Osteoblast (primary cell): ENCODE data around the gene CRTC3. TPM values are rescaled to one million over a fixed set of nuclear protein-coding genes. Genes with fewer than 3 reads are reported as not detected.

Source experiments
- DNase-seq: peaks from one replicate; pipeline ENCODE4 v3.0.0; 2011; ENCODE audit warnings: low spot score, mixed read lengths; ENCODE audit not compliant: insufficient read length; ENCODE audit errors: missing footprints
- H2AFZ ChIP-seq: 2 replicates; pipeline ENCODE4 v1.6.0; 2011; ENCODE audit warnings: mild to moderate bottlenecking, low read length
- H3K27ac ChIP-seq: 2 replicates; pipeline ENCODE4 v1.5.1; 2011; ENCODE audit warnings: mild to moderate bottlenecking, low read depth, low read length, moderate library complexity
- H3K27me3 ChIP-seq: 2 replicates; pipeline ENCODE4 v1.6.0; 2012; ENCODE audit warnings: mild to moderate bottlenecking, control low read depth, inconsistent platforms, low read length, moderate library complexity; ENCODE audit not compliant: insufficient read depth
- H3K36me3 ChIP-seq: 2 replicates; pipeline ENCODE4 v1.5.1; 2011; ENCODE audit warnings: mild to moderate bottlenecking, low read length, control low read depth, moderate library complexity; ENCODE audit not compliant: insufficient read depth
- H3K4me1 ChIP-seq: 2 replicates; pipeline ENCODE4 v1.5.1; 2011; ENCODE audit warnings: mild to moderate bottlenecking, low read length, control low read depth, moderate library complexity; ENCODE audit not compliant: insufficient read depth
- H3K4me2 ChIP-seq: 2 replicates; pipeline ENCODE4 v1.6.0; 2011; ENCODE audit warnings: mild to moderate bottlenecking, low read length; ENCODE audit not compliant: insufficient read depth
- H3K4me3 ChIP-seq: fragments of 200-600 bp; sonication (generic); 3 replicates; pipeline ENCODE4 v1.5.1; 2012; ENCODE audit warnings: mild to moderate bottlenecking, low read length, inconsistent platforms; ENCODE audit not compliant: insufficient read depth
- H3K79me2 ChIP-seq: 2 replicates; pipeline ENCODE4 v1.6.0; 2012; ENCODE audit warnings: mild to moderate bottlenecking, low read length, control low read depth, inconsistent platforms; ENCODE audit not compliant: insufficient read depth
- H3K9me3 ChIP-seq: 2 replicates; pipeline ENCODE4 v1.5.1; 2011; ENCODE audit warnings: low read depth, low read length, control low read depth
- H4K20me1 ChIP-seq: 2 replicates; pipeline ENCODE4 v1.6.0; 2012; ENCODE audit warnings: mild to moderate bottlenecking, low read length, control low read depth; ENCODE audit not compliant: insufficient read depth
- CTCF ChIP-seq: IDR thresholded peaks from 2 replicates; pipeline ENCODE4 v1.5.1; 2011; ENCODE audit warnings: mild to moderate bottlenecking, low read depth, low read length, moderate library complexity; ENCODE audit errors: extremely low read depth
- total RNA-seq: library from RNA; depleted of rRNA; stranded (reverse); fragments of >200 nt; gene quantifications from 2 replicates; pipeline ENCODE4 v1.2.3, GENCODE V29; 2012

Gene CRTC3
- total RNA-seq, 1 donor: 25.0 TPM

GRCh38 chr15:90664650-90665287, 135.0 kb downstream of the CRTC3 start:
- Histone ChIP-seq H3K4me3 (peak overlapping the region; percentile 83), H3K27me3 (no peaks in the 10 kb centered on the region), H3K27ac (peak overlapping the region; percentile 66), H4K20me1 (no peaks in the 10 kb centered on the region), H2AFZ (peak overlapping the region; percentile 89), H3K9me3 (no peaks in the 10 kb centered on the region), H3K36me3 (no peaks in the 10 kb centered on the region), H3K4me2 (peak overlapping the region; percentile 83), H3K4me1 (peaks cover 36% of the 10 kb centered on the region), H3K79me2 (peaks cover 6% of the 10 kb centered on the region)
- DNase-seq: peak; percentile 87
- TF ChIP-seq CTCF: no peak

DNA sequence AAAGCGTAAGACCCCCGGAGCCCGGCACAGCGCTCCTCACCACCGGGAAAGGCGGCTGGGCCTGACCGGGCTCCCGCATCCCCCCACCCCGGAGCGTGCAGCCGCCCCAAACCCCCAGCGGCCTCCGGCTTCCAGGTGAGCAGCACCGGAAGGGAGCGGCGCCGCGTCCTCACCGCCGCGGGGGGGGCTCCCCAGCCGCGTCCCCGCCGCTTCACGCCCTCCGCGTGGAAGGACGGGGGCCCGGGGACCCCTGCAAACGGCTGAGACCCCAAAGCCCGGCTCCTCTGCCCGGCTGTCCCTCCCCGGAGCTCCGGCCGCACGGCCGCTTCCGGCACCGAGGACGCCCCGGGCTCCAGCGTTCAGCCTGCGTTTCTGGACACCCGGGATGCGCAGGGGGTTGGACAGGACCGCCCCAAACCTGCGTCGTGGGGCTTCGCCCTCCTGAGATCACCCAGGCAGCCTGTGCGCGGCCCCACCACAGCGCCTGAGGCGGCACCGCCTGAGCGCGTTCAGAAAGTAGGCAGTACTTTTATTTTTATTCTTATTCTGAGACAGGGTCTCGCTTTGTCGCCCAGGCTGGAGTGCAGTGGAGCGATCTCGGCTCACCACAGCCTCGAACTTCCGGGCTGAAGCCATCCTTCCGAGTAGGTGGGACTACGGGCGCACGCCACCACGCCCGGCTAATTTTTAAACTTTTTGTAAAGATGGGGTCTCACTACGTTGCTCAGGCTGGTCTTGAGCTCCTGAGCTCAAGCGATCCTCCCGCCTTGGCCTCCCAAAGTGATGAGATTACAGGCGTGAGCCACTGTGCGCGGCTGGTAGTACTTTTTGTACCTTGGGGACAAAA, 135.8 kb downstream of the CRTC3 start:
- Histone ChIP-seq H3K4me2 (peak overlapping the region; percentile 83), H3K27me3 (no peaks in the 10 kb centered on the region), H3K4me1 (peaks cover 30% of the 10 kb centered on the region), H3K9me3 (no peaks in the 10 kb centered on the region), H4K20me1 (no peaks in the 10 kb centered on the region), H3K4me3 (peak overlapping the region; percentile 83), H3K27ac (peak overlapping the region; percentile 66), H3K79me2 (peaks cover 6% of the 10 kb centered on the region), H2AFZ (peak overlapping the region; percentile 89), H3K36me3 (no peaks in the 10 kb centered on the region)
- peak; percentile 93 for DNase-seq
- no peak for TF ChIP-seq CTCF

DNA sequence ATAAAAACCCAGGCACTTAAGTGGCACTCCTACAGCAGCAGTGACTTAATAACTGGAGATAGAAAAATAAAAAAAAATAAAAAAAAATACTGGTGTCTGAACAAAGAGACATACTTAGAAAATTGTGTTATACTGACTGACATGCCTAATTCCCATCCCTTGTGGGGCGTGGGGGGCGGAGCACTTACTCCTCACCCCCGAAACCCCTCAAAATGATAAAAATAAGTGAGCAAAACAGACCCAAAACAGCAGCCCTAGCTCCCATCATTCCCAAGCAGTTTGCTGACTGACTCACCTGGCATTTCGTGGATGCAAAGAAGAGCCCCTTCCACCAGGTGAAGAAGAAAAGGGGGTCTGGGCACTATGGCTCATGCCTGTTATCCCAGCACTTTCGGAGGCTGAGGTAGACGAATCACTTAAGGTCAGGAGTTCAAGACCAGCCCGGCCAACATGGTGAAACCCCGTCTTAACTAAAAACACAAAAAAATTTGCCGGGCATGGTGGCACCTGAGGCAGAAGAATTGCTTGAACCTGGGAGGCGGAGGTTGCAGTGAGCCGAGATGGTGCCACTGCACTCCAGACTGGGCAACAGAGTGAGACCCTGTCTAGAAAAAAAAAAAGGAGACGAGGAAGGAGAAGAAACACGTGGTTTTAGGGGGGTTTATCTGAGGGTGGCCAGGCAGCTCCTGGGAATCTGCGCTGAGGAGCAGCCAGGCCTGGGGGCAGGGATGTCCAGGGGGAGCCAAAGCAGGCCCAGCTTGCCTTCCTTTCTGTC, 136.6 kb downstream of the CRTC3 start:
- Histone ChIP-seq H3K9me3 (no peaks in the 10 kb centered on the region), H3K4me3 (peak overlapping the region; percentile 83), H3K36me3 (no peaks in the 10 kb centered on the region), H3K27me3 (no peaks in the 10 kb centered on the region), H4K20me1 (no peaks in the 10 kb centered on the region), H3K4me2 (peak overlapping the region; percentile 83), H3K4me1 (peaks cover 22% of the 10 kb centered on the region), H3K79me2 (peaks cover 6% of the 10 kb centered on the region), H3K27ac (peak overlapping the region; percentile 66), H2AFZ (peak overlapping the region; percentile 89)
- TF ChIP-seq CTCF: no peak
- DNase-seq: no peak
